NCI-H446 (cell line): ENCODE measurements around the gene ARFGAP3.
A peak's percentile ranks its signal among the peaks of the same experiment; 100 is the strongest.
"Not testable (repeated sequence)": the region's sequence is repeated elsewhere in the genome, so short reads cannot be mapped to it uniquely, and the experiment has no call there.

Experiments used
- DNase-seq, 2 experiments: peaks; one replicate each; lab custom pipeline; 2025; lab: John Stamatoyannopoulos, UW

The ARFGAP3 gene

DNA sequence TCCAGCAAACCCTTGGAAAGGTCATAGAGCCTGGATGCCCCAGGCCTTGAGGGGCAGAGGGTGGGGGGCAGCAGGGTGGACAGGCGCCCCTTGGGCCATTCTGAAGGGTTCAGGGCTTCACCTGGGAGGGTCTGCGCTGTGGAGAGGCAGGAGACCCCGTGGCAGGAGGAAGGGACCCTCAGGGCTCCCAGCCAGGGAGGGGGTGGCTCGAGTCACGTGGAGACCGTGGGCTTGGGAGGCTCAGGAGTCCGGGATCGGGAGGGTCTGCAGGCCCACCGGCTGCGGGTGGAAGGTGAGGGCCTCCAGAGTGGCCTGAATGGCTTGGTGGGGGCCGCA lies 87.9 kb downstream of the ARFGAP3 start:
- no peak for DNase-seq

DNA sequence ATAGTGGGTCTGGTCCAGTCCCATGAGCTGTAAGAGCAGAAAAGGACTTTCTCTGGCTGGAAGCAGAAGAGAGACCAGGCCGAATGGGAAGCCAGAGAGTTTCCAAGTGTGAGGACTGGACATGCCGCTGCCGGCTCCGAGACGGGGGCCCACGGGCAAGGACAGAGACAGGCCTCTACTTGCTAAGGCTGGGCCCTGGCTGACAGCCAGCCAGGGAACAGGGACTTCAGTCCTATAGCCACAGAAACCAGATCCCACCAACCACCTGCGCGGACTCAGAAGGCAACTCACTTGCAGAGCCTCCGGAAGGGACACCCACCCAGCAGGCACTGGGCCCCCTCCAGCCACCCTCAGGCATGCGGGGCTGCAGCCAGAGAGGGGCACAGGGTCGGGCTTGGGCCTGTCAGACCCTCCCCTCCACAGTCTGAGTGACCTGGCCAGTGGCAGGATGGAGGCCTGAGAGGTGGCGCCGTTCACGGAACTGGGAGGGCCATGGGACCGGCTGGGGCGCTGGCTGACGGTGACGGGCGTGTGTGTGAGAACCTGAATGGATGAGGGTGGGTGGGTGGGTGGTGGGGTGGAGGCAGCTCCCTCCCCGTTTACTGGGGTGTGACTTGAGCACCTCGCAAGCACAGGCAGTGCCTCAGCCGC lies 88.6 kb downstream of the ARFGAP3 start:
- DNase-seq: no peak

- no peak for DNase-seq
Measured at GRCh38 chr22:42766860-42767259, 90.2 kb downstream of the ARFGAP3 start.

- no peak for DNase-seq
Measured at GRCh38 chr22:42764895-42765363, 92.1 kb downstream of the ARFGAP3 start.

DNA sequence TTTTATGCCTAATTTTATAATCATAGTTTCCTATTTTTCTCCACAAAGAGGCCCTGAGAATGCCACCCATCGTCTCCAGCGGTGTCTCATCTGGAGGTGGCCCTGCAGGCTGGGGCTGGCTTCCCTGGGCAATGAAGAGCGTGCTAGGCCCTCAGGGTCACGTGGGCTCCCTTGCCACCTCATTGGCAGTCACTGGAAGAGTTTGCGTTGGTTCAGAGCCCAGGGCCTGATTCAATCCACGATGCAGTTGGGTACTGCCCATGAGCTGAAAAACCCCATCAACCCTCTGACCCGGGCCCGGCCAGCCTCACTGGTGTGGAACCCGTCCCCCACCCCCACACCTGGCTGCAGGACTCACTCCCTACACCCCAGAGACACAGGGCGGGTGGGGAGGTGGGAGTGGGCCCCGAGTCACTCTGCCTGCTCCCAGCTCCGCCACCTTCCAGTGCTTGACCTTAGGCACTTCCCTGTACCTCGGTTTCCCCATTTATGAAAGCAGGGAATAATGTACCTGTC lies 93.0 kb downstream of the ARFGAP3 start:
- DNase-seq: no peak

GRCh38 chr22:42760806-42761565 lies 96.1 kb downstream of the ARFGAP3 start:
- no peak for DNase-seq

DNA sequence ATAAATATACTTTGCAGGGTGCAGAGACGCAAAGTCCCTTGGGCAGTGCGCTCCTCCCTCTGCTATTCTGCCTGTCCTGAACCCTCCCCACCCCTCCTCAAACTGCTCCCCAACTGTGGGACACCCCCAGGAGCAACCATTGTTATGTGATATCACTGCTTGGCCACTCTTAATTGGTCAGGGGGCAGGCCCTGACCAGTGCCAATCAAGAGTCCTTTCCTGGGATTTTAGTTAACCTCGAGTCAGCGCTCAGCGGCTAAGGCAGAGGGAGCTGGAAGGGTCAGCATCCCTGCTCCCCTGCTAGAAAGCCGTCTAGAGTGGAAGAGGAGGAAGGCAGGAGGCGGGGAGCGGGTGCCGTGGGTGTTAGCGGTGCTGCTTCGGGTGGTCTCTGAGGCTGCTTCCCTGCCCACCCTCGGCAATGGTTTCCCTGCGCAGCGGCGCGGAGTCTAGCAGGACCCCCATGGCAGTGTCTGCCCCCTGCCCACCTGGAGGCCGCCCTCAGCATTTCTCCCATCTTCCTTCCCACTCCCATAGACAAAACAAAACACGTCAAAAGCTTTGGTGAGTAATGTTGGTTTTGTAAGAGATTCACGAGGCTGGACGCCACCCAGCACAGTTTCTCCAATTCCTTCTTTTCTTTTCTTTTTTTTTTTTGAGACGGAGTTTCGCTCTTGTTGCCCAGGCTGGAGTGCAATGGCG lies 98.0 kb downstream of the ARFGAP3 start:
- DNase-seq: no peak

- not testable (repeated sequence) for DNase-seq
Measured at GRCh38 chr22:42755553-42755952, 101.5 kb downstream of the ARFGAP3 start.

- not testable (repeated sequence) for DNase-seq
Measured at GRCh38 chr22:42755121-42755520, 102.0 kb downstream of the ARFGAP3 start.

- no peak for DNase-seq
Measured at GRCh38 chr22:42754658-42755057, 102.4 kb downstream of the ARFGAP3 start.

DNA sequence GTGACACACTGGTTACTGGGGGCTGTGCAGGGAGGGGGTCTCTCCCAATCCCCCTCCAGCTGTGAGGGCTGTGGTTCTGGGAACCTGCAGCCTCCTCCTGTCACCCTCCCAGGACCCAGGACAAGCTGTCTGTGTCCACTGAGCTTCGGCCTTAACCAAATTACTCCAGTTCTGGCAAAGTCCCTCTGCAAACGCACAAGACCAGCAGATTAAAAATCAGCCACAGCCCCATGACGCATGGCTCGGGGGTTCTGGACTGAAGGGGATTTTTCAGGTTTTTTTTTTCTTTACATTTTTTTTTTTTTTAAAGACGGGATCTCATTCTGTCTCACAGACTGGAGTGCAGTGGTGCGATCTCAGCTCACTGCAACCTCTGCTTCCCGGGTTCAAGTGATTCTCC lies 104.2 kb downstream of the ARFGAP3 start:
- DNase-seq: no peak

DNA sequence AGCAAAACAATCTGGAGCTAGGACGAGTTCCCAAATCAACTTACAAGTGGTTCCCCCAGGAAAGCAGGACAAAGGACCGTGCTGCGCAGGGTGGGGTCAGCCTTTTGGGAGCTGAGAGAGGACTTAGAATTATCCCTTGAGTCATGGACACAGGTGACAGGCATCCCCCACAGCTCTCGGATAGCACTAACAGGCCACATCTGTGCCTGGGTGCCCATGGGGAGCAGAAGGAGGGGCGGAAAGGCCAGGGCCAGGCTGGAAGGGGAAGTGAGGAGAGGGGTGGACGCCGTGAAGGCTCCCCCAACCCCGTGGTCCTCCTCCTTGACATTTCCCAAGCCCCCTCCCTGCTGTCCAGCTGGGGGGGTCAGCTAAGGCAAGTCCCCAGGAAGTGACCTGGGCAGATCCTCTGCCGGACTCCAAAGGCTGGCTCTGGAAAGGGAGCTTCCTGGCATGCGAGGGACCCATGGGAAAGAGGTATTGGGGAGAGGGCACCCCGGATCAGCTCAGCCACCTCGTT lies 104.8 kb downstream of the ARFGAP3 start:
- no peak for DNase-seq

- not testable (repeated sequence) for DNase-seq
Measured at GRCh38 chr22:42750421-42750820, 106.7 kb downstream of the ARFGAP3 start.

DNA sequence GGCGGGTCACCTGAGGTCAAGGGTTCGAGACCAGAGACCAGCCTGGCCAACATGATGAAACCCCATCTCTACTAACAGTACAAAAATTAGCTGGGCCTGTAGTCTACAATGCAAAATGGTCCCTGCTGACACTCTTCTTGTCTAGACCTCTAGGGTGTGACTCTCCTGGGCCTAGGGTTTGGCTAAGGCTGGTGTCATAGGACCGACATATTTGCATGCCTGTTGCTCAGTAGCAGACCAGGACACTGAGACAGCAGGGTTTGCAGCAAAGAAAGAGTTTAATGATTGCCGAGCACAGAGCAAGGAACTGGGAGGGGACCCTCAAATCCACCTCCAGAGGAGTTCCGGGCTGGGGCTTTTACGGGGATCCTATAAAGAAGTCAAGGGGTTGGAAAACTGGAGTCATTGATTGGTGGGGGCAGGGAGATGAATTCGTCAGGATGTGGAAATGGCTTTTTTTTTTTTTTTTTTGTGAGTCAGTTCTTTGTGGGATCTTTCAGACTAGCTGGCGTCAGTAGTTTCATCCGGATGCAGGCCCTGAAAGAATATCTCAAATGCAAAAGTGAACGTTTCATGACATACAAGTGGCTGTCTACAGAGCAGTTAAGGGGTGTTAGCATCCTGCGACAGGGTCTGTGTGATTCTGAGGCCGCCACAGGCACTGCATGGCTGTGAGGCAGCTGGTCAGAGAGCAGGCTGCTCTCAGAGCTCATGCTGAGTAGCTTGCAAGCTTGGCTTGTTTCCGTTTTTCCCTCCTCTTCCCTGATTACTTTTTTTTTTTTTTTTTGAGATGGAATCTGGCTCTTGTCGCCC lies 109.2 kb downstream of the ARFGAP3 start:
- peak in 1 of 2 experiments; percentile 58 for DNase-seq
